Ureter (tissue), 1 donor: Measurements from ENCODE around the gene SEC14L5. TPM values are rescaled to one million over a fixed set of nuclear protein-coding genes. Genes with fewer than 3 reads are reported as not detected.

Experiments
- DNase-seq: peaks from one replicate; pipeline ENCODE4 v3.0.0-alpha.2; 2020; ENCODE audit warnings: low spot score
- total RNA-seq: library from RNA; stranded (reverse); gene quantifications from one replicate; pipeline ENCODE4 v1.2.4, GENCODE V29; 2023
- donor health status: DM: yes; HTN: yes; CAD: no.

The SEC14L5 gene
- not detected for total RNA-seq

GRCh38 chr16:4957720-4958509, at the start of gene SEC14L5:
SEC14L5 (plus strand) TSS chr16:4958330; CDS start chr16:4959324, 994 bp downstream.
- DNase-seq: peak; percentile 99

- no peak for DNase-seq
Measured at GRCh38 chr16:4908854-4909401, 49.2 kb upstream of the SEC14L5 start.

GRCh38 chr16:4909825-4910224, 48.3 kb upstream of the SEC14L5 start:
- DNase-seq: no peak

GRCh38 chr16:4910828-4911227, 47.3 kb upstream of the SEC14L5 start:
- no peak for DNase-seq

GRCh38 chr16:4911970-4912386, 46.2 kb upstream of the SEC14L5 start:
- no peak for DNase-seq

- DNase-seq: no peak
Measured at GRCh38 chr16:4913130-4913773, 44.9 kb upstream of the SEC14L5 start.

GRCh38 chr16:4913774-4914525, 44.2 kb upstream of the SEC14L5 start:
- DNase-seq: no peak

GRCh38 chr16:4914528-4915225, 43.5 kb upstream of the SEC14L5 start:
- no peak for DNase-seq

GRCh38 chr16:4915226-4915761, 42.8 kb upstream of the SEC14L5 start:
- no peak for DNase-seq

GRCh38 chr16:4917117-4917516, 41.0 kb upstream of the SEC14L5 start:
- no peak for DNase-seq

- DNase-seq: peak; percentile 77
Measured at GRCh38 chr16:4918781-4919251, 39.3 kb upstream of the SEC14L5 start.

GRCh38 chr16:4920826-4921225, 37.3 kb upstream of the SEC14L5 start:
- no peak for DNase-seq

- no peak for DNase-seq
Measured at GRCh38 chr16:4922721-4923342, 35.3 kb upstream of the SEC14L5 start.

- DNase-seq: no peak
Measured at GRCh38 chr16:4923853-4924252, 34.3 kb upstream of the SEC14L5 start.

GRCh38 chr16:4924593-4925292, 33.4 kb upstream of the SEC14L5 start:
- DNase-seq: peak; percentile 77

GRCh38 chr16:4925293-4925607, 32.9 kb upstream of the SEC14L5 start:
- DNase-seq: no peak

- no peak for DNase-seq
Measured at GRCh38 chr16:4925791-4926190, 32.3 kb upstream of the SEC14L5 start.

- DNase-seq: no peak
Measured at GRCh38 chr16:4926928-4927327, 31.2 kb upstream of the SEC14L5 start.

GRCh38 chr16:4927661-4928060, 30.5 kb upstream of the SEC14L5 start:
- no peak for DNase-seq

- DNase-seq: no peak
Measured at GRCh38 chr16:4928227-4928626, 29.9 kb upstream of the SEC14L5 start.
